CD4-positive, CD25-positive, alpha-beta regulatory T cell (primary cell): ENCODE results near the gene ZNF488. TPM values are rescaled to one million over a fixed set of nuclear protein-coding genes. Genes with fewer than 3 reads are reported as not detected.

Experiments used
- ATAC-seq, 2 donors: fragments of 150-1000 bp; cut with Tn5 transposase; one replicate each; pipeline ENCODE4 v1.10.0; 2021; ENCODE audit warnings: low read depth in 2 of 2, moderate number of reproducible peaks in 2 of 2, moderate library complexity in 1 of 2
- DNase-seq, 3 donors: peaks; one replicate each; pipeline versions ENCODE4 v3.0.0 to v3.0.0-alpha.2; 2012 to 2022; ENCODE audit warnings: mixed read lengths in 1 of 3
- H3K27ac ChIP-seq: one replicate; pipeline ENCODE4 v1.7.0; 2013; ENCODE audit warnings: mild to moderate bottlenecking, low read length; ENCODE audit not compliant: insufficient read depth, poor library complexity, severe bottlenecking
- H3K27me3 ChIP-seq: one replicate; pipeline ENCODE4 v1.7.0; 2013; ENCODE audit warnings: low read length; ENCODE audit not compliant: control insufficient read depth, insufficient read depth
- H3K36me3 ChIP-seq: one replicate; pipeline ENCODE4 v1.7.0; 2013; ENCODE audit warnings: mild to moderate bottlenecking, low read length, moderate library complexity; ENCODE audit not compliant: control insufficient read depth, insufficient read depth
- H3K4me1 ChIP-seq: 2 replicates; pipeline ENCODE4 v1.7.0; 2013; ENCODE audit warnings: mild to moderate bottlenecking, low read length; ENCODE audit not compliant: insufficient read depth, control insufficient read depth, poor library complexity, severe bottlenecking
- H3K4me3 ChIP-seq: one replicate; pipeline ENCODE4 v1.7.0; 2013; ENCODE audit warnings: low read depth, mild to moderate bottlenecking, low read length, moderate library complexity
- H3K9me3 ChIP-seq, 2 experiments: 1 replicate in 1 of 2; 2 replicates in 1 of 2; pipeline ENCODE4 v1.7.0; 2013; ENCODE audit warnings: low read length in 2 of 2, mild to moderate bottlenecking in 1 of 2, moderate library complexity in 1 of 2; ENCODE audit not compliant: control insufficient read depth in 2 of 2
- H3K27ac Mint-ChIP-seq, 3 donors: one replicate each; pipeline ENCODE4 v1.8.0; 2020 to 2022; ENCODE audit warnings: mild to moderate bottlenecking in 3 of 3, mixed read lengths in 3 of 3, moderate library complexity in 2 of 3
- H3K27me3 Mint-ChIP-seq: one replicate; pipeline ENCODE4 v1.8.0; 2022; ENCODE audit warnings: mild to moderate bottlenecking, mixed read lengths
- H3K36me3 Mint-ChIP-seq: one replicate; pipeline ENCODE4 v1.8.0; 2020; ENCODE audit warnings: mixed read lengths
- H3K4me1 Mint-ChIP-seq, 4 donors: one replicate each; pipeline ENCODE4 v1.8.0; 2020 to 2022; ENCODE audit warnings: mixed read lengths in 4 of 4, mild to moderate bottlenecking in 1 of 4
- H3K4me3 Mint-ChIP-seq, 4 donors: one replicate each; pipeline ENCODE4 v1.8.0; 2020 to 2022; ENCODE audit warnings: mild to moderate bottlenecking in 4 of 4, mixed read lengths in 4 of 4, moderate library complexity in 3 of 4
- H3K9me3 Mint-ChIP-seq, 7 donors: one replicate each; pipeline ENCODE4 v1.8.0; 2020 to 2022; ENCODE audit warnings: mixed read lengths in 7 of 7, mild to moderate bottlenecking in 3 of 7, moderate library complexity in 2 of 7
- polyA plus RNA-seq, 4 donors: library from polyadenylated mRNA; unstranded; fragments of 300-500 nt; fragmentation: Illumina TruSeq; gene quantifications; one replicate each; pipeline ENCODE4 v1.2.3, GENCODE V29; 2021
- total RNA-seq: library from RNA; stranded (reverse); gene quantifications from one replicate; pipeline ENCODE4 v1.2.3, GENCODE V29; 2022

Gene ZNF488
- total and polyA plus RNA-seq, 5 donors from 2014 or later = not detected

DNA sequence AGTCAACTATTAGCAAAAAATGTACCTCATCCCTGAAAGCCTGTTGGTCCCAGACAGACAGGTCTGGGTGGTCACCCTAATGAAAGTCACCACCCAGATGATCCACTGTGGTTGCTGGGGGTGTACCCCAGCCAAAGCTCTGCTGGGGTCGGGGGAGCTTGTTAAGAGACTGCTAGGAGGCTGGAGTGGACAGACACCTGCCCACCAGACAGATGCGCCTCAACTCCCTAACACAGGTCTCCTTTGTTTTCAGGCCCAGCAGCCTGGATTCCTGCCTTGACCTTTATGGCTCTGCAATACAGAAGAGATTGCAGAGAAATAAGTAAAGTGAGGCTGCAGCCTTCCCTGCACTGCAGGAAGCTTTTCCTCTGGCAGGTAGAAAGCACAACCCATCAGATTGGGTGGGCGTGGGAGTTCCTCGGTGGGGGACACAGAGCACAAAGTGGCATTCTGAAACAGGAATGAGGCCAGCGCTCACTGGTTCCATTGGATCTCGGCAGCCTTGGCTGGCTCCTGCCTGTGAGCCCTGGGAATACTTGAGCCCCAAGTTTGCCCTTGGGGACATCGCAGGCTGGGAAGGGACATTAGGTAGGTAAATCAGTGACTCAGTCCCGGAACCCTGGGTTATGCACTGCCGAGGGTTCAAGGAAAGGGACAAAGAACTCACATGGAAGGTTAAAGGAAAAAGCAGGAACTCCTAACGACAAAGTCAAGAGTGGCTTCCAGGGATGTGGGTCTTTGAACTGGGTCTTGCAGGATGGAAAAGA is 18.0 kb upstream of the ZNF488 start:
- H3K4me3 Mint-ChIP-seq = no peak overlapping the region
- H3K36me3 Mint-ChIP-seq = no peaks in the 10 kb centered on the region
- H3K27ac ChIP-seq = no peak overlapping the region
- no peaks in the 10 kb centered on the region for H3K36me3 ChIP-seq
- H3K27ac Mint-ChIP-seq = peak overlapping the region in 1 of 3 donors; percentile 5
- H3K9me3 Mint-ChIP-seq = no peaks in the 10 kb centered on the region
- H3K9me3 ChIP-seq = no peaks in the 10 kb centered on the region
- peaks cover 11% of the 10 kb centered on the region for H3K27me3 Mint-ChIP-seq
- no peaks in the 10 kb centered on the region for H3K4me1 Mint-ChIP-seq
- H3K27me3 ChIP-seq = peaks cover 4% of the 10 kb centered on the region
- no peak overlapping the region for H3K4me3 ChIP-seq
- ATAC-seq = no peak
- no peak for DNase-seq
- H3K4me1 ChIP-seq = no peaks in the 10 kb centered on the region

GRCh38 chr10:47401210-47401609 is 17.1 kb upstream of the ZNF488 start:
- no peak overlapping the region for H3K27ac Mint-ChIP-seq
- no peak for DNase-seq
- Histone ChIP-seq H3K4me3 (no peak overlapping the region), H3K27me3 (peaks cover 7% of the 10 kb centered on the region), H3K36me3 (no peaks in the 10 kb centered on the region), H3K4me1 (no peaks in the 10 kb centered on the region), H3K27ac (no peak overlapping the region), H3K9me3 (no peaks in the 10 kb centered on the region)
- no peak for ATAC-seq
- no peaks in the 10 kb centered on the region for H3K4me1 Mint-ChIP-seq
- no peaks in the 10 kb centered on the region for H3K36me3 Mint-ChIP-seq
- no peak overlapping the region for H3K4me3 Mint-ChIP-seq
- peaks cover 16% of the 10 kb centered on the region for H3K27me3 Mint-ChIP-seq
- no peaks in the 10 kb centered on the region for H3K9me3 Mint-ChIP-seq

GRCh38 chr10:47400786-47401185 is 16.7 kb upstream of the ZNF488 start:
- Histone ChIP-seq H3K36me3 (no peaks in the 10 kb centered on the region), H3K9me3 (no peaks in the 10 kb centered on the region), H3K4me1 (no peaks in the 10 kb centered on the region), H3K4me3 (no peak overlapping the region), H3K27ac (no peak overlapping the region), H3K27me3 (peaks cover 7% of the 10 kb centered on the region)
- no peaks in the 10 kb centered on the region for H3K36me3 Mint-ChIP-seq
- H3K9me3 Mint-ChIP-seq = no peaks in the 10 kb centered on the region
- ATAC-seq = no peak
- H3K27ac Mint-ChIP-seq = peak overlapping the region in 1 of 3 donors; percentile 28
- no peak overlapping the region for H3K4me3 Mint-ChIP-seq
- no peak for DNase-seq
- no peaks in the 10 kb centered on the region for H3K4me1 Mint-ChIP-seq
- peaks cover 21% of the 10 kb centered on the region for H3K27me3 Mint-ChIP-seq

DNA sequence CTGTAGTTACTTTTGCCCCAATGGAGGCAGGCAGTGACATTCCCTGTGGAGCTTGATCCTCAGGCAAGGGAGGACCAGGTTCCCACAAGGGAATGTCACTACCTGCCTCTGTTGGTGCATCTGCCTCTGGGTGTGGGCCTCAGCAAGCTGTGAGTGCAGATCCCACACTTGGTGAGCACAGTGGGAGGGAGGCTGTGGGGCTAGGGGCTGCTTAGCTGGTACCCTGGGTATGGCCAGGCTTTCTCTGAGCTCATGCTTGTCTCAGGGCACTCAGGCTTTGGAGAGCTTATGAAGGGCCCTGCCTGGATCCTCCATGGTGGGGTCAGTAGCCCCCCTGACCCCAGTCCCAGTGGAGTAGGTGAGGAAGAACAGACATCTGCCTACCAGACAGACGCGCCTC is 16.2 kb upstream of the ZNF488 start:
- Mint-ChIP-seq H3K4me1 (no peaks in the 10 kb centered on the region), H3K27me3 (peaks cover 25% of the 10 kb centered on the region), H3K9me3 (no peaks in the 10 kb centered on the region), H3K4me3 (no peak overlapping the region), H3K36me3 (no peaks in the 10 kb centered on the region), H3K27ac (no peak overlapping the region)
- DNase-seq = no peak
- peaks cover 7% of the 10 kb centered on the region for H3K27me3 ChIP-seq
- ATAC-seq = no peak
- H3K27ac ChIP-seq = no peak overlapping the region
- H3K4me3 ChIP-seq = no peak overlapping the region
- no peaks in the 10 kb centered on the region for H3K9me3 ChIP-seq
- H3K36me3 ChIP-seq = no peaks in the 10 kb centered on the region
- no peaks in the 10 kb centered on the region for H3K4me1 ChIP-seq

- Mint-ChIP-seq H3K27ac (no peak overlapping the region), H3K36me3 (no peaks in the 10 kb centered on the region), H3K4me1 (no peaks in the 10 kb centered on the region), H3K27me3 (peaks cover 32% of the 10 kb centered on the region), H3K9me3 (no peaks in the 10 kb centered on the region), H3K4me3 (no peak overlapping the region)
- ATAC-seq = no peak
- H3K4me3 ChIP-seq = no peak overlapping the region
- H3K36me3 ChIP-seq = no peaks in the 10 kb centered on the region
- peaks cover 9% of the 10 kb centered on the region for H3K27me3 ChIP-seq
- H3K9me3 ChIP-seq = no peaks in the 10 kb centered on the region
- H3K27ac ChIP-seq = no peak overlapping the region
- DNase-seq = no peak
- no peaks in the 10 kb centered on the region for H3K4me1 ChIP-seq
These were observed 13.2 kb upstream of the ZNF488 start for GRCh38 chr10:47397256-47397655.

- no peaks in the 10 kb centered on the region for H3K9me3 Mint-ChIP-seq
- H3K27ac Mint-ChIP-seq = no peak overlapping the region
- peaks cover 9% of the 10 kb centered on the region for H3K27me3 ChIP-seq
- H3K4me3 Mint-ChIP-seq = no peak overlapping the region
- no peaks in the 10 kb centered on the region for H3K4me1 ChIP-seq
- no peak overlapping the region for H3K4me3 ChIP-seq
- DNase-seq = no peak
- H3K27ac ChIP-seq = no peak overlapping the region
- H3K36me3 ChIP-seq = no peaks in the 10 kb centered on the region
- no peaks in the 10 kb centered on the region for H3K4me1 Mint-ChIP-seq
- ATAC-seq = no peak
- H3K9me3 ChIP-seq = no peaks in the 10 kb centered on the region
- H3K36me3 Mint-ChIP-seq = no peaks in the 10 kb centered on the region
- peaks cover 30% of the 10 kb centered on the region for H3K27me3 Mint-ChIP-seq
These were observed 12.2 kb upstream of the ZNF488 start for GRCh38 chr10:47396311-47396717.

GRCh38 chr10:47389619-47390018 is 5.5 kb upstream of the ZNF488 start:
- H3K4me3 ChIP-seq = no peak overlapping the region
- H3K4me1 Mint-ChIP-seq = peaks cover 0 to 4% (median 3%) of the 10 kb centered on the region in 4 donors
- H3K36me3 Mint-ChIP-seq = no peaks in the 10 kb centered on the region
- H3K27ac ChIP-seq = no peak overlapping the region
- H3K9me3 Mint-ChIP-seq = peaks cover 0 to 15% (median 1%) of the 10 kb centered on the region in 7 donors
- H3K4me1 ChIP-seq = no peaks in the 10 kb centered on the region
- H3K36me3 ChIP-seq = no peaks in the 10 kb centered on the region
- H3K9me3 ChIP-seq = peaks cover 0 to 3% of the 10 kb centered on the region in 2 experiments
- H3K4me3 Mint-ChIP-seq = no peak overlapping the region
- ATAC-seq (no peak), DNase-seq (no peak)
- H3K27me3 Mint-ChIP-seq = peaks cover 38% of the 10 kb centered on the region
- no peak overlapping the region for H3K27ac Mint-ChIP-seq
- H3K27me3 ChIP-seq = peaks cover 11% of the 10 kb centered on the region

DNA sequence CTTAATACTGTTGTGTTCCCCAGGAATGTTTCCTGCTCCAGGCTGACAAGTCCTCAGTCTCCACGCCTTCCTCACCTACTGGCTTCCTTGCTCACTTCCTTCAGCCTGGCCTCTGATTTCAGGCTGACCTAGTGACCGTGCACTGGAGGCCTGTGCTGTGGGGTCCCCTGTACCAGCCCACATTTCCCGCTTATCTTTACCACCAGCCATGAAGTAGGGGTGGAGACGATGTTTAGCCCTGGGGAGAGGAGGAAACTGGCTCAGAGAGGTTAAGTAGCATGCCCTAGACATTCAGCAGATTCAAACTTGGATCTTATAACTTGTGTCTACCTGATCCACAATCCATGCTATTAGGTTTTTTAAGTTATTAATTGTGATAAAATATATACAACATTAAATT is 4.8 kb upstream of the ZNF488 start:
- Histone ChIP-seq H3K9me3 (peaks cover 0 to 3% of the 10 kb centered on the region in 2 experiments), H3K27me3 (peaks cover 9% of the 10 kb centered on the region), H3K36me3 (no peaks in the 10 kb centered on the region), H3K4me1 (peaks cover 7% of the 10 kb centered on the region), H3K4me3 (no peak overlapping the region), H3K27ac (no peak overlapping the region)
- H3K27ac Mint-ChIP-seq = no peak overlapping the region
- H3K36me3 Mint-ChIP-seq = no peaks in the 10 kb centered on the region
- peaks cover 2 to 5% (median 4%) of the 10 kb centered on the region in 4 donors for H3K4me1 Mint-ChIP-seq
- peaks cover 0 to 15% (median 1%) of the 10 kb centered on the region in 7 donors for H3K9me3 Mint-ChIP-seq
- DNase-seq (no peak), ATAC-seq (no peak)
- H3K27me3 Mint-ChIP-seq = peaks cover 32% of the 10 kb centered on the region
- H3K4me3 Mint-ChIP-seq = no peak overlapping the region
